Loucy (cell line): ENCODE measurements around the gene GALNT1.

ENCODE experiments used
- CTCF ChIP-seq: fragments of 200-600 bp; sonication (generic); conservative IDR thresholded peaks from 2 replicates; pipeline ENCODE4 v1.5.1; 2014; ENCODE audit warnings: mild to moderate bottlenecking, antibody characterized with exemption, low read length
- EZH2phosphoT487 ChIP-seq: fragments of 200-600 bp; IDR thresholded peaks from 2 replicates; pipeline ENCODE4 v1.6.1; 2018; ENCODE audit warnings: antibody characterized with exemption, mild to moderate bottlenecking, moderate library complexity, borderline replicate concordance

GRCh38 chr18:35553300-35553699 is 28.2 kb upstream of the GALNT1 start:
- no peak for TF ChIP-seq CTCF
- no peak for TF ChIP-seq EZH2phosphoT487
